SU-DHL-6 (cell line): ENCODE results near the gene DNAJC30.

ENCODE experiments used
- CTCF ChIP-seq: fragments of 200-600 bp; sonication (generic); IDR thresholded peaks from one replicate; pipeline ENCODE4 v1.5.1; 2017; ENCODE audit warnings: antibody characterized with exemption, mild to moderate bottlenecking, low read length, moderate library complexity; ENCODE audit not compliant: insufficient read depth, poor library complexity, severe bottlenecking
- EZH2phosphoT487 ChIP-seq: fragments of 200-600 bp; sonication (generic), shearing (Covaris generic); conservative IDR thresholded peaks from 2 replicates; pipeline ENCODE4 v1.6.1; 2018; ENCODE audit warnings: mild to moderate bottlenecking, antibody characterized with exemption, low read length, moderate library complexity, mixed read lengths

GRCh38 chr7:73652541-73652949 is 30.7 kb downstream of the DNAJC30 start:
- TF ChIP-seq CTCF (no peak), EZH2phosphoT487 (no peak)
